H1 (cell line): ENCODE data around the gene DCTN5. TPM values are rescaled to one million over a fixed set of nuclear protein-coding genes. Genes with fewer than 3 reads are reported as not detected.

Experiments
- CTCF ChIA-PET: fragments of 300-600 bp; sonication (Branson Sonifier 250); formaldehyde crosslinking; loops from one replicate; lab custom pipeline; 2021; ENCODE audit not compliant: partially characterized antibody; lab: Charles Lee
- POLR2A ChIA-PET: fragments of 300-600 bp; sonication (Branson Sonifier 250); formaldehyde crosslinking; loops from one replicate; lab custom pipeline; 2021; ENCODE audit warnings: inconsistent platforms; ENCODE audit not compliant: partially characterized antibody; lab: Charles Lee
- DNase-seq, 2 experiments: peaks; one replicate each; pipeline versions ENCODE4 v3.0.0 to v3.0.0-alpha.2; 2010 to 2022; ENCODE audit warnings: low spot score in 2 of 2, low read depth in 1 of 2, mixed read lengths in 1 of 2
- FAIRE-seq: peaks from 2 replicates; lab custom pipeline; 2011; peaks lifted over from hg19 to GRCh38; lab: Jason Lieb, UNC
- H2AFZ ChIP-seq: 2 replicates; pipeline ENCODE4 v1.8.1; 2012; ENCODE audit warnings: low read length, inconsistent platforms
- H2AK5ac ChIP-seq: 2 replicates; pipeline ENCODE4 v1.6.1; 2013; ENCODE audit warnings: low read depth, low read length
- H2BK120ac ChIP-seq: replicated peaks from 2 replicates; pipeline ENCODE3; 2013; ENCODE audit warnings: low read depth, low read length, inconsistent platforms
- H2BK12ac ChIP-seq: 2 replicates; pipeline ENCODE4 v1.6.1; 2013; ENCODE audit warnings: low read depth, low read length
- H2BK15ac ChIP-seq: 2 replicates; pipeline ENCODE4 v1.6.1; 2013; ENCODE audit warnings: low read length
- H2BK20ac ChIP-seq: 2 replicates; pipeline ENCODE4 v1.6.1; 2013; ENCODE audit warnings: low read length
- H2BK5ac ChIP-seq: 2 replicates; pipeline ENCODE4 v1.6.1; 2013; ENCODE audit warnings: low read depth, low read length
- H3K14ac ChIP-seq: 2 replicates; pipeline ENCODE4 v1.6.1; 2013; ENCODE audit warnings: inconsistent platforms; ENCODE audit not compliant: insufficient read length
- H3K18ac ChIP-seq: 2 replicates; pipeline ENCODE4 v1.6.1; 2013; ENCODE audit warnings: low read length; ENCODE audit errors: extremely low read depth
- H3K23ac ChIP-seq: 2 replicates; pipeline ENCODE4 v1.6.1; 2013; ENCODE audit warnings: inconsistent platforms; ENCODE audit not compliant: insufficient read length
- H3K23me2 ChIP-seq: 2 replicates; pipeline ENCODE4 v1.6.1; 2013; ENCODE audit warnings: low read depth, low read length
- H3K27ac ChIP-seq: 2 replicates; pipeline ENCODE4 v1.6.1; 2011; ENCODE audit warnings: low read depth, low read length, inconsistent platforms
- H3K27me3 ChIP-seq, 4 experiments: replicated peaks in 1 of 4; 1 replicate in 1 of 4; 2 replicates in 3 of 4; pipeline versions ENCODE4 v1.6.1 to v1.8.1; 2011 to 2013; ENCODE audit warnings: low read length in 3 of 4, mild to moderate bottlenecking in 3 of 4, inconsistent platforms in 2 of 4, mixed read lengths in 2 of 4, moderate library complexity in 1 of 4; ENCODE audit not compliant: control insufficient read depth in 3 of 4, insufficient read depth in 3 of 4; ENCODE audit errors: extremely low read depth in 1 of 4
- H3K36me3 ChIP-seq, 4 experiments: 2 replicates each; pipeline versions ENCODE4 v1.6.1 to v1.8.1; 2011 to 2013; ENCODE audit warnings: mild to moderate bottlenecking in 4 of 4, low read length in 3 of 4, moderate library complexity in 2 of 4, control low read depth in 1 of 4, inconsistent platforms in 1 of 4; ENCODE audit not compliant: insufficient read depth in 4 of 4, control insufficient read depth in 2 of 4
- H3K4ac ChIP-seq: replicated peaks from 2 replicates; pipeline ENCODE3; 2013; ENCODE audit warnings: low read length, low read depth, mixed read lengths, inconsistent platforms; ENCODE audit not compliant: insufficient read length
- H3K4me1 ChIP-seq, 4 experiments: replicated peaks in 1 of 4; 1 replicate in 1 of 4; 2 replicates in 3 of 4; pipeline versions ENCODE4 v1.6.1 to v1.8.1; 2011 to 2013; ENCODE audit warnings: low read length in 3 of 4, inconsistent platforms in 2 of 4, mixed read lengths in 1 of 4; ENCODE audit not compliant: insufficient read depth in 4 of 4, control insufficient read depth in 3 of 4
- H3K4me2 ChIP-seq, 2 experiments: 2 replicates each; pipeline versions ENCODE4 v1.6.1 to v1.8.1; 2011 to 2013; ENCODE audit warnings: low read depth in 2 of 2, low read length in 2 of 2, control low read depth in 1 of 2, inconsistent platforms in 1 of 2, mild to moderate bottlenecking in 1 of 2; ENCODE audit not compliant: insufficient read depth in 1 of 2
- H3K4me3 ChIP-seq, 4 experiments: fragments of 200-600, 300-600 bp in 1 of 4; sonication (generic), shearing (Covaris generic), sonication (Bioruptor Twin) in 1 of 4; 2 replicates each; pipeline versions ENCODE4 v1.5.1 to v1.8.1; 2011 to 2016; ENCODE audit warnings: low read length in 4 of 4, low read depth in 3 of 4, control low read depth in 2 of 4, inconsistent platforms in 2 of 4, mild to moderate bottlenecking in 2 of 4, mixed read lengths in 1 of 4, moderate library complexity in 1 of 4; ENCODE audit not compliant: insufficient read depth in 2 of 4; ENCODE audit errors: extremely low read depth in 1 of 4
- H3K56ac ChIP-seq: replicated peaks from 2 replicates; pipeline ENCODE3; 2013; ENCODE audit warnings: low read depth, mild to moderate bottlenecking, mixed read lengths, low read length, inconsistent platforms; ENCODE audit not compliant: insufficient read length
- H3K79me1 ChIP-seq: 2 replicates; pipeline ENCODE4 v1.6.1; 2013; ENCODE audit warnings: low read depth, low read length, control low read depth
- H3K79me2 ChIP-seq, 2 experiments: 2 replicates each; pipeline versions ENCODE4 v1.6.1 to v1.8.1; 2012 to 2013; ENCODE audit warnings: low read length in 2 of 2, mild to moderate bottlenecking in 2 of 2, inconsistent platforms in 1 of 2; ENCODE audit not compliant: insufficient read depth in 2 of 2, control insufficient read depth in 1 of 2
- H3K9ac ChIP-seq, 4 experiments: replicated peaks in 1 of 4; 1 replicate in 1 of 4; 2 replicates in 3 of 4; pipeline versions ENCODE4 v1.6.1 to v1.8.1; 2011 to 2013; ENCODE audit warnings: low read depth in 3 of 4, low read length in 3 of 4, control low read depth in 2 of 4, mild to moderate bottlenecking in 2 of 4, moderate library complexity in 2 of 4, inconsistent platforms in 1 of 4; ENCODE audit errors: extremely low read depth in 1 of 4
- H3K9me3 ChIP-seq, 2 experiments: 2 replicates each; pipeline versions ENCODE4 v1.6.1 to v1.8.1; 2012 to 2013; ENCODE audit warnings: mild to moderate bottlenecking in 2 of 2, moderate library complexity in 2 of 2, control low read depth in 1 of 2, inconsistent platforms in 1 of 2, low read depth in 1 of 2, low read length in 1 of 2, mixed read lengths in 1 of 2; ENCODE audit not compliant: insufficient read depth in 2 of 2
- H4K20me1 ChIP-seq, 2 experiments: replicated peaks in 1 of 2; 2 replicates each; pipeline versions ENCODE3 to v1.8.1; 2011 to 2013; ENCODE audit warnings: inconsistent platforms in 2 of 2, low read length in 2 of 2, mild to moderate bottlenecking in 1 of 2; ENCODE audit not compliant: insufficient read depth in 2 of 2, control insufficient read depth in 1 of 2
- H4K5ac ChIP-seq: 2 replicates; pipeline ENCODE4 v1.6.1; 2013; ENCODE audit warnings: low read length, low read depth, mixed read lengths, inconsistent platforms; ENCODE audit not compliant: insufficient read length
- H4K8ac ChIP-seq: 2 replicates; pipeline ENCODE4 v1.8.0; 2013; ENCODE audit warnings: mild to moderate bottlenecking, moderate library complexity, low read length, inconsistent platforms; ENCODE audit not compliant: insufficient read depth; ENCODE audit errors: extremely low read depth
- H4K91ac ChIP-seq: replicated peaks from 2 replicates; pipeline ENCODE3; 2013; ENCODE audit warnings: low read length, mixed read lengths, inconsistent platforms; ENCODE audit not compliant: insufficient read length
- CBX5 ChIP-seq: fragments of 300-800, 300-1000 bp; sonication (generic); IDR thresholded peaks from 2 replicates; pipeline ENCODE4 v1.7.1; 2016; ENCODE audit warnings: antibody characterized with exemption, low read length, low read depth
- CHD2 ChIP-seq: IDR thresholded peaks from 2 replicates; pipeline ENCODE4 v1.6.1; 2012; ENCODE audit warnings: low read length, improper control_type of control experiment
- EP300 ChIP-seq, 2 experiments: IDR thresholded peaks; 1 replicate in 1 of 2; 2 replicates in 1 of 2; pipeline ENCODE4 v1.6.1; 2011 to 2012; ENCODE audit warnings: low read depth in 2 of 2, low read length in 2 of 2, mild to moderate bottlenecking in 2 of 2, borderline replicate concordance in 1 of 2, inconsistent platforms in 1 of 2, moderate library complexity in 1 of 2
- GABPA ChIP-seq: IDR thresholded peaks from 2 replicates; pipeline ENCODE4 v1.6.1; 2011; ENCODE audit warnings: mild to moderate bottlenecking, low read length, moderate library complexity, borderline replicate concordance; ENCODE audit not compliant: insufficient read depth
- GTF2F1 ChIP-seq: IDR thresholded peaks from 2 replicates; pipeline ENCODE4 v1.6.1; 2012; ENCODE audit warnings: low read depth, low read length, improper control_type of control experiment, borderline replicate concordance
- HDAC2 ChIP-seq, 2 experiments: fragments of 300-600 bp in 1 of 2; sonication (generic) in 1 of 2; IDR thresholded peaks; 2 replicates each; pipeline ENCODE4 v1.6.1; 2011 to 2012; ENCODE audit warnings: low read depth in 2 of 2, low read length in 2 of 2, mild to moderate bottlenecking in 2 of 2, moderate library complexity in 2 of 2, borderline replicate concordance in 1 of 2, inconsistent platforms in 1 of 2
- JUN ChIP-seq: IDR thresholded peaks from 2 replicates; pipeline ENCODE4 v1.6.1; 2011; ENCODE audit warnings: low read depth, mild to moderate bottlenecking, improper control_type of control experiment, low read length
- KDM4A ChIP-seq: IDR thresholded peaks from one replicate; pipeline ENCODE4 v1.7.1; 2012; ENCODE audit warnings: low read depth, mild to moderate bottlenecking, moderate library complexity, low read length, inconsistent platforms; ENCODE audit not compliant: severe bottlenecking
- MAX ChIP-seq: IDR thresholded peaks from 2 replicates; pipeline ENCODE4 v1.6.1; 2012; ENCODE audit warnings: inconsistent platforms
- PHF8 ChIP-seq: fragments of 200-600 bp; sonication (generic); conservative IDR thresholded peaks from 2 replicates; pipeline ENCODE4 v1.7.1; 2012; ENCODE audit warnings: low read depth, mild to moderate bottlenecking, inconsistent platforms, low read length, moderate library complexity
- TAF7 ChIP-seq: optimal IDR thresholded peaks from 2 replicates; pipeline ENCODE3; 2011; ENCODE audit warnings: low read depth, mild to moderate bottlenecking, inconsistent platforms, low read length, moderate library complexity, borderline replicate concordance
- WGBS, 2 experiments: shearing (Covaris generic) in 1 of 2; methylation state at CpG; one replicate each; pipeline versions ENCODE4 v1.1.6 to v1.1.7; 2013 to 2015; ENCODE audit warnings: low lambda C conversion rate in 2 of 2, mixed read lengths in 2 of 2, inconsistent platforms in 1 of 2, low coverage in 1 of 2, missing lambda C conversion rate in 1 of 2; ENCODE audit not compliant: insufficient replicate concordance in 2 of 2, insufficient coverage in 1 of 2, insufficient read length in 1 of 2; ENCODE audit errors: extremely low coverage in 1 of 2, missing lambda C conversion rate in 1 of 2; 5-methylcytosine and 5-hydroxymethylcytosine counted together
- polyA plus RNA-seq, 7 experiments: library from polyadenylated mRNA; depleted of rRNA in 3 of 7; stranded (reverse) in 5 of 7; unstranded in 2 of 7; fragments of >200 nt in 5 of 7; fragments of 200-250 nt in 2 of 7; gene quantifications; 1 replicate in 5 of 7; 2 replicates in 1 of 7; 4 replicates in 1 of 7; pipeline versions ENCODE4 v1.2.1 to v1.2.3, GENCODE V29; 2011 to 2013; ENCODE audit warnings: missing spikeins in 2 of 7, mixed read lengths in 2 of 7
- total RNA-seq: library from RNA; stranded (reverse); fragmentation: NEBNext Ultra II Directional; extraction: Animal tissue kit (Norgen Biotek cat#: 25700); gene quantifications from 2 replicates; pipeline ENCODE4 v1.2.1, GENCODE V29; 2021

DCTN5 gene
- total and polyA plus RNA-seq, 2 of the 8 experiments (the other 6 are each of a cell fraction or from before 2014, with no cell fraction given): 36.0 to 74.0 TPM

- CTCF ChIA-PET: interaction anchor here (1.1 kb wide), 1 partner anchor 8 kb away, joined by 3 read pairs; the partner anchor contains the start of gene ERN2
- H3K4ac ChIP-seq: peak overlapping the region; percentile 32
- H2AK5ac ChIP-seq: no peak overlapping the region; the same call in 1 of the 2 replicates
- H3K4me3 ChIP-seq: no peak overlapping the region
- no peak overlapping the region for H3K4me2 ChIP-seq
- H3K79me2 ChIP-seq: no peaks in the 10 kb centered on the region
- H3K27ac ChIP-seq: no peak overlapping the region
- no peaks in the 10 kb centered on the region for H3K36me3 ChIP-seq
- H3K56ac ChIP-seq: no peak overlapping the region
- H3K9ac ChIP-seq: no peak overlapping the region
- no peak overlapping the region for H3K14ac ChIP-seq
- POLR2A ChIA-PET: interaction anchor here (0.9 to 1.1 kb wide), 2 partner anchors 14 to 26 kb away, joined by 3 read pairs; partner anchors contain the start of gene PLK1
- H4K8ac ChIP-seq: no peak overlapping the region
- no peak overlapping the region for H3K23ac ChIP-seq
- no peak overlapping the region for H2BK5ac ChIP-seq
- H4K5ac ChIP-seq: no peak overlapping the region
- no peak overlapping the region for H2BK120ac ChIP-seq
- WGBS, 2 experiments: 93% methylated on average over 22 of the region's 22 CpGs; no CpG with 5 or more reads in 1 of the 2 experiments
- no peak overlapping the region for H2BK20ac ChIP-seq
- H3K79me1 ChIP-seq: no peaks in the 10 kb centered on the region
- H2BK15ac ChIP-seq: no peak overlapping the region; the same call in 1 of the 2 replicates
- H3K18ac ChIP-seq: no peak overlapping the region
- DNase-seq (no peak), FAIRE-seq (no peak)
- H3K9me3 ChIP-seq: peaks cover 5 to 6% of the 10 kb centered on the region in 2 experiments; a peak in 2 of 4 replicates
- H3K27me3 ChIP-seq: no peaks in the 10 kb centered on the region
- H3K4me1 ChIP-seq: peaks cover 0 to 5% (median 3%) of the 10 kb centered on the region in 4 experiments; a peak in 5 of 7 replicates
- H4K20me1 ChIP-seq: no peaks in the 10 kb centered on the region
- no peak overlapping the region for H2AFZ ChIP-seq
- H2BK12ac ChIP-seq: no peak overlapping the region
- H3K23me2 ChIP-seq: no peaks in the 10 kb centered on the region
- H4K91ac ChIP-seq: no peak overlapping the region
- TF ChIP-seq GABPA (no peak), JUN (no peak), KDM4A (no peak), PHF8 (no peak), CHD2 (no peak), MAX (no peak), TAF7 (no peak), CBX5 (no peak), GTF2F1 (no peak), EP300 (IDR thresholded peaks at IDR 0.05; ENCODE audit: borderline replicate concordance in 1 of 2, low read depth in 2 of 2, low read length in 2 of 2) (no peak), HDAC2 (IDR thresholded peaks at IDR 0.05; ENCODE audit: borderline replicate concordance in 1 of 2, low read depth in 2 of 2, low read length in 2 of 2) (no peak)
Measured at GRCh38 chr16:23704772-23705516, 63.7 kb downstream of the DCTN5 start.
